Heart right ventricle (tissue), 16 donors: ENCODE data around the gene ADORA2A. TPM values are rescaled to one million over a fixed set of nuclear protein-coding genes. Genes with fewer than 3 reads are reported as not detected.
A peak's percentile ranks its signal among the peaks of the same experiment; 100 is the strongest.

Source experiments
- ATAC-seq, 8 donors: fragments of 200-7000 bp; cut with Tn5 transposase; one replicate each; pipeline ENCODE4 v1.9.1; 2020; ENCODE audit warnings: mild to moderate bottlenecking in 8 of 8, moderate library complexity in 8 of 8, moderate number of reproducible peaks in 1 of 8
- DNase-seq, 2 donors: peaks; one replicate each; pipeline ENCODE4 v3.0.0-alpha.2; 2020
- H3K27ac ChIP-seq, 10 donors: fragments of 200-600 bp; sonication (generic) in 2 of 10; one replicate each; pipeline versions ENCODE4 v1.5.0 to v1.8.0; 2020 to 2022; ENCODE audit warnings: mild to moderate bottlenecking in 3 of 10
- H3K27me3 ChIP-seq, 7 donors: fragments of 200-600 bp; one replicate each; pipeline ENCODE4 v1.8.0; 2021 to 2022; ENCODE audit warnings: mild to moderate bottlenecking in 2 of 7
- H3K36me3 ChIP-seq, 9 donors: fragments of 200-600 bp; sonication (generic) in 1 of 9; one replicate each; pipeline versions ENCODE4 v1.5.0 to v1.8.0; 2020 to 2022; ENCODE audit warnings: mild to moderate bottlenecking in 2 of 9
- H3K4me1 ChIP-seq, 9 donors: fragments of 200-600 bp; sonication (generic) in 1 of 9; one replicate each; pipeline versions ENCODE4 v1.5.0 to v1.8.0; 2020 to 2022; ENCODE audit warnings: mild to moderate bottlenecking in 4 of 9
- H3K4me3 ChIP-seq, 10 donors: fragments of 200-600 bp; sonication (generic) in 2 of 10; one replicate each; pipeline versions ENCODE4 v1.5.0 to v1.8.0; 2020 to 2022; ENCODE audit warnings: mild to moderate bottlenecking in 7 of 10, moderate library complexity in 2 of 10
- H3K9me3 ChIP-seq, 11 donors: fragments of 200-600 bp in 10 of 11; sonication (generic) in 2 of 11; one replicate each; pipeline versions ENCODE4 v1.5.0 to v1.8.0; 2013 to 2022; ENCODE audit warnings: mild to moderate bottlenecking in 2 of 11, control low read depth in 1 of 11, moderate library complexity in 1 of 11
- CTCF ChIP-seq, 9 donors: fragments of 200-600 bp; sonication (generic) in 2 of 9; IDR thresholded peaks; one replicate each; pipeline versions ENCODE4 v1.5.0 to v1.8.0; 2021 to 2022; ENCODE audit warnings: antibody characterized with exemption in 9 of 9, mild to moderate bottlenecking in 5 of 9, moderate library complexity in 1 of 9
- WGBS, 2 donors: extraction: QIAGEN DNeasy Blood & Tissue Kit; methylation state at CpG; one replicate each; pipeline ENCODE4 v1.1.7; 2013; ENCODE audit warnings: inconsistent platforms in 1 of 2; 5-methylcytosine and 5-hydroxymethylcytosine counted together
- intact Hi-C, 10 donors: fragments of 100-400 bp; cut with DNase I; formaldehyde crosslinking; loops; one replicate each; pipeline versions ENCODE4 v1.11.1 to v1.14.2; 2022
- polyA plus RNA-seq, 2 donors: library from polyadenylated mRNA; stranded (reverse); fragments of 200-250 nt; gene quantifications; one replicate each; pipeline ENCODE4 v1.2.3, GENCODE V29; 2013
- total RNA-seq, 10 donors: library from RNA; stranded (reverse); fragmentation: NEBNext Ultra II Directional in 3 of 10; extraction: Animal tissue kit (Norgen Biotek cat#: 25700) in 3 of 10; gene quantifications; one replicate each; pipeline versions ENCODE4 v1.2.1 to v1.2.4, GENCODE V29; 2021 to 2023
- donor health status: Arrhythmogenic right ventricular cardiomyopathy.
- donor health status: ischemic (EF 13 %, LVEDD 7.1; RV severe dilation, severe dysfunction).
- donor health status: healthy with polysubstance abuse.
- donor health status: DM: no; HTN: yes; CAD: no.
- donor health status: DM: no; HTN: no; CAD: no.
- donor health status: ischemic (EF 25% LVEDD 6.9; RV normal size, moderate dysfunction).
- donor health status: ischemic (EF 25% LVEDD 5.7; RV mildly dilated, moderate dysfunction).
- donor health status: healthy.
- donor health status: DM: yes; HTN: yes; CAD: no.
- donor health status: Ischemic cardiomyopathy.
- donor health status: ischemic (EF 35%, LVEDD 5.7; RV mildly dilated, moderate dysfunction).
- donor health status: nonischemic (EF 11% LVEDD 7.7; RV severe dilation, severe dysfunction).
- donor health status: DM: yes; HTN: yes; CAD: no.
- donor health status: PGD.
- donor health status: ischemic (EF 29% LVEDD 5.4; RV normal size, mild dysfunction).
- donor health status: nonischemic (EF 23%, LVEDD 6.1; RV moderate dilation, normal function).

Gene ADORA2A
- total and polyA plus RNA-seq, 12 donors = 1.5 to 9.7 (median 4.1) TPM

GRCh38 chr22:24402460-24403192 is 24.8 kb upstream of the ADORA2A start:
- Histone ChIP-seq H3K36me3 (peaks cover 0 to 32% (median 3%) of the 10 kb centered on the region in 9 donors), H3K27ac (peak overlapping the region; percentile 62 to 93 (median 85)), H3K27me3 (no peaks in the 10 kb centered on the region), H3K9me3 (no peaks in the 10 kb centered on the region), H3K4me3 (peak overlapping the region in 5 of 10 donors; percentile 8 to 29 (median 14)), H3K4me1 (peaks cover 21 to 94% (median 63%) of the 10 kb centered on the region in 9 donors)
- DNase-seq (peak; percentile 49 to 90), ATAC-seq (peak; percentile 80 to 92 (median 89))
- intact Hi-C loops = loop anchor here in 1 of 10 donors (10.0 kb wide), 1 partner anchor 78 kb away; no protein-coding TSS in a partner anchor
- no peak for TF ChIP-seq CTCF (IDR thresholded peaks at IDR 0.05)
- 13 to 18% methylated on average over 3 of the region's 3 CpGs for WGBS, 2 donors

DNA sequence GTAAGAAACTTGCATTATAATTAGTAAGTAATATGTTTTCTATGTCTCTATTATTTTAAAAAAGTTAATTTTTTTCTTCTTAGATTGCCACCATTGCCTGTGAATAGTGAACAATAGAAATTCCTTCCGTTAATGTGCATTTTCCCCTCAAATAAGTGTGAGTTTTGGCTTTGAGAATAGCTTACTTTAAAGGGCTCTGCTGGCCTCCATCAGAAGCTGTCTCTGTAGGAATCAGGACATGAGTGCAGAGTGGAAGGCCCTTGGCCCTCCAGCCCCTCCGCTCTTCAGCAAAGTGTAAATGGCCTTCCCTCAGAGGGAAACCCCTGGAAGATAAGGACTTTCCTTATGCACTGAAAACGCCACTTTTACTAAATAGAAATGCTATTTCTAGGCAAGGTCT is 24.1 kb upstream of the ADORA2A start:
- Histone ChIP-seq H3K36me3 (peaks cover 0 to 32% (median 0%) of the 10 kb centered on the region in 9 donors), H3K27ac (peak overlapping the region; percentile 62 to 93 (median 85)), H3K4me1 (peaks cover 25 to 95% (median 69%) of the 10 kb centered on the region in 9 donors), H3K4me3 (no peak overlapping the region), H3K9me3 (no peaks in the 10 kb centered on the region), H3K27me3 (no peaks in the 10 kb centered on the region)
- no peak for DNase-seq
- no peak for TF ChIP-seq CTCF (IDR thresholded peaks at IDR 0.05)
- WGBS, 2 donors = 88 to 91% methylated on average over 3 of the region's 3 CpGs
- intact Hi-C loops = loop anchor here in 1 of 10 donors (10.0 kb wide), 1 partner anchor 79 kb away; no protein-coding TSS in a partner anchor
- no peak for ATAC-seq

GRCh38 chr22:24404561-24405275 is 22.7 kb upstream of the ADORA2A start:
- no peaks in the 10 kb centered on the region for H3K9me3 ChIP-seq
- DNase-seq = no peak
- H3K36me3 ChIP-seq = peaks cover 0 to 25% (median 0%) of the 10 kb centered on the region in 9 donors
- intact Hi-C loops = loop anchor here in 1 of 10 donors (10.0 kb wide), 1 partner anchor 80 kb away; no protein-coding TSS in a partner anchor
- WGBS, 2 donors = 76 to 78% methylated on average over 9 of the region's 9 CpGs
- no peak for TF ChIP-seq CTCF (IDR thresholded peaks at IDR 0.05)
- no peak overlapping the region for H3K4me3 ChIP-seq
- no peak for ATAC-seq
- peaks cover 25 to 94% (median 79%) of the 10 kb centered on the region in 9 donors for H3K4me1 ChIP-seq
- peak overlapping the region in 8 of 10 donors; percentile 1 to 93 (median 85) for H3K27ac ChIP-seq
- H3K27me3 ChIP-seq = no peaks in the 10 kb centered on the region

- WGBS, 2 donors = 96% methylated on average over 12 of the region's 12 CpGs
- no peak for TF ChIP-seq CTCF (IDR thresholded peaks at IDR 0.05)
- ATAC-seq (no peak), DNase-seq (no peak)
- Histone ChIP-seq H3K27ac (peak overlapping the region in 3 of 10 donors; percentile 61 to 71 (median 66)), H3K4me1 (peaks cover 22 to 85% (median 70%) of the 10 kb centered on the region in 9 donors), H3K4me3 (no peak overlapping the region), H3K36me3 (peaks cover 0 to 25% (median 0%) of the 10 kb centered on the region in 9 donors), H3K9me3 (no peaks in the 10 kb centered on the region), H3K27me3 (no peaks in the 10 kb centered on the region)
- intact Hi-C loops = loop anchor here in 1 of 10 donors (10.0 kb wide), 1 partner anchor 81 kb away; no protein-coding TSS in a partner anchor
These were observed 21.6 kb upstream of the ADORA2A start for GRCh38 chr22:24405631-24406321.
